GM21825 (cell line): ENCODE results near the gene BASP1.
A peak's percentile ranks its signal among the peaks of the same experiment; 100 is the strongest.
"Not testable (repeated sequence)": the region's sequence is repeated elsewhere in the genome, so short reads cannot be mapped to it uniquely, and the experiment has no call there.

Experiments used
- ATAC-seq: cut with Tn5 transposase; IDR thresholded peaks from one replicate; pipeline ENCODE4 v1.9.1; 2021; ENCODE audit warnings: mild to moderate bottlenecking, moderate library complexity; ENCODE audit not compliant: unreplicated experiment

The BASP1 gene

DNA sequence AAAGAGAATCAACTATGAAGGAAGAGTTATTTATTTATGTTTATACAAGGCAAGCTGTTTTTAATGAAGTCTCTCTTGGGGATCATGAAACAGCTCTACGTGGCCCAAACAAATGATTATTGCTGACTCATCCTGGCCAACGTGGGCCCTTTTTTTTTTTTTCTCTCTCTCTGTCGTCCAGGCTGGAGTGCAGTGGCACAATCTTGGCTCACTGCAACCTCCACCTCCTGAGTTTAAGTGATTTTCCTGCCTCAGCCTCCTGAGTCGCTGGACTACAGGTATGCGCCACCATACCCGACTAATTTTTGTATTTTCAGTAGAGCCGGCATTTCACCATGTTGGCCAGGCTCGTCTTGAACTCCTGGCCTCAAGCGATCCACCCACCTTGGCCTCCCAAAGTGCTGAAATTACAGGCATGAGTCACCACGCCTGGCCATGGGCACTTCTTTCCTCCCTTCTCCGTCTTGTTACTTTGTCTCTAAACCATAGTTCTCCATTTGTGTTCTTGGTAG is 98.3 kb downstream of the BASP1 start:
- no peak for ATAC-seq

DNA sequence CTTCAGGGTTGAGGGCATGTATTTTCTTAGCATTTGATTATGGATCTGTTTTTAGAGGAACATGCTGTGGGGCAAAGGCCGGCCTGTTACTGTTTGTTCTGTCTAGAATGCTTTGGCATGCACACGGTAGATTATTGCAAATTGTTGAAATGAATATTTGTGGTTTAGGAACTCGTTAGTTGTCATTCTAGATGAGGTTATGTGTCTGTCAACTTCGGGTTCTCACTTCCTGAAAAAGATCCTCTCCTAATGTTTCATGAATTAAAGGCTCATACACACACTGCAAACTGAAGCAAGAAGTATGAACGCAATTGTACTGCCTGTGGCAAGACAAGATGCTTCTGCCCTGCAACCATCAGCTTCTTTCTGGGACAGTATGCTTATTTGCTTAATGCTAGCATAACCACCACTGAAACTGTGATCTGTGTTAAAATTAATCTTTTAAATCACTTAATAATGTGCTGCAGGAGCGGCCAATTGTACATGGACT is 99.6 kb downstream of the BASP1 start:
- peak; percentile 83 for ATAC-seq

DNA sequence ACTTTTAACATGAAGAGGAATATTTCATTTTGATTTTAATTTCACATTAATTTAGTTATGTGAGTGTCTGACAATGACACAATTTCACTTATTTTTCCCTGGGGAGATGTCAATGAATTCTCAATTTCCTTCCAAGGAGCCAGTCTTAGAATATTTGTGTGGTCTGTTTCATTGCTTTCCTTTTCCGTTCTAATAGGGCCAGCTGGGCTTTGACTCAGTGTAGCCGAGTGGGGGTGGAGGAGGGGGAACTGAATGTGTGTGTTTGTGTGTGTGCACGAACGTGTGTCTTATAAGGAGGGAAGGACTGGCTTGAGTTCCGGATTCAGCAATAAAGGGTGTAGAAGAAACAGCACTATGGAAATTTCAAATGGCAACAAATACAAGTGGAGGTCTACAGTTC is 100.0 kb downstream of the BASP1 start:
- ATAC-seq: peak; percentile 48

DNA sequence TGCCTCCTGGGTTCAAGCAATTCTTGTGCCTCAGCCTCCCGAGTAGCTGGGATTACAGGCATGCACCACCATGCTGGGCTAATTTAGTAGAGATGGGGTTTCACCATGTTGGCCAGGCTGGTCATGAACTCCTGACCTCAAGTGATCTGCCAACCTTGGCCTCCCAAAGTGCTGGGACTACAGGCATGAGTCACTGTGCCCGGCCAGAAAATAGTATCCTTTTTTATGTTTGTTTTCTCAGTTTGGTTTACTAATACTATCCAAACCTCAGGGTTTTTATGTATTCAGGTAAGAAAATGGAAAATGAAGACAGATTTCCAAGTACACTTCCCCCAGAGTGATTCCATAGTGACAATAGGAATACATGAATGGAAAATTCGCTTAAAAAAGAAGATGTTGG is 101.7 kb downstream of the BASP1 start:
- not testable (repeated sequence) for ATAC-seq

DNA sequence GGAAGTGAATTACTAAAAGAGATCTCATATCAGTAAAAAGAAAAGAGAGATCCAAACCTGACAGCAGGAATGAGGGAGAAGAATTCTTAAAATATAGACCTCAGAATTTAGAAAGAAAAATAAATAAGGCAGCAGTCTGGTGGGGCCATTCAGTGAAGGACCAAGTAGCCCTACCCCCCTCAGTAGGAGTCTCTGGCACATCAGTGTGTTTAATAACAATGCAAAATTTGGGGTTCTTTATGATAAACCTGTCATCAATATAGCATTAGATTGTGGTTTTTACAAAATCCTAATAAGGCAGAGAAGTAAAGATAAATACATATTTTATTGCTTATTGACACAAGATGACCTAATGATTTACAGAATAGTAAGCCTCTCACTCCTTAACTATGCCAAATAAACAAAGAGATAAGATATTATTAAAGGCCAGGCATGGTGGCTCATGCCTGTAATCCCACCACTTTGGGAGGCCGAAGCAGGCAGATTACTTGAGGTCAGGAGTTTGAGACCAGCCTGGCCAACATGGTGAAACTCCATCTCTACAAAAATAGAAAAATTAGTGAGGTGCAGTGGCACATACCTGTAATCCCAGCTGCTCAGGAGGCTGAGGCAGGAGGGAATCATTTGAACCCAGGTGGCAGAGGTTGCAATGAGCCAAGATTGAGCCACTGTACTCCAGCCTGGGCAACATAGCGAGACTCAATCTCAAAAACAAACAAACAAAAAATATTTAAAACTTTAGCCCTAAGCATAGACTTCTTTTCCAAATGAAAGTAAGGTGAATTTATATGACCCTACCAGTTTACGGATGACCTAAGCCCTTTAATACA is 108.6 kb downstream of the BASP1 start:
- no peak for ATAC-seq
